H9 (cell line): Measurements from ENCODE around the gene GLYATL3. TPM values are rescaled to one million over a fixed set of nuclear protein-coding genes. Genes with fewer than 3 reads are reported as not detected.

Experiments used
- DNase-seq: peaks from one replicate; pipeline ENCODE4 v3.0.0-alpha.2; 2017
- H2AFZ ChIP-seq: one replicate; pipeline ENCODE4 v1.6.1; 2013; ENCODE audit warnings: mild to moderate bottlenecking, low read length, control low read depth, moderate library complexity
- H2AK5ac ChIP-seq: 2 replicates; pipeline ENCODE4 v1.6.1; 2013; ENCODE audit warnings: low read length, control low read depth, mixed read lengths; ENCODE audit not compliant: insufficient read length
- H2BK120ac ChIP-seq: one replicate; pipeline ENCODE4 v1.6.1; 2013; ENCODE audit warnings: low read depth, mild to moderate bottlenecking, low read length, control low read depth, inconsistent platforms; ENCODE audit not compliant: poor library complexity, severe bottlenecking
- H2BK12ac ChIP-seq: 2 replicates; pipeline ENCODE4 v1.6.1; 2013; ENCODE audit warnings: low read length, control low read depth, mixed read lengths, low read depth; ENCODE audit not compliant: insufficient read length
- H2BK15ac ChIP-seq: 2 replicates; pipeline ENCODE4 v1.6.1; 2013; ENCODE audit warnings: low read depth, low read length, control low read depth
- H2BK20ac ChIP-seq: one replicate; pipeline ENCODE4 v1.6.1; 2013; ENCODE audit warnings: low read depth, mild to moderate bottlenecking, low read length, control low read depth, inconsistent platforms; ENCODE audit not compliant: poor library complexity, severe bottlenecking
- H2BK5ac ChIP-seq: 2 replicates; pipeline ENCODE4 v1.6.1; 2013; ENCODE audit warnings: low read length, control low read depth, mixed read lengths; ENCODE audit not compliant: insufficient read length
- H3K14ac ChIP-seq: 2 replicates; pipeline ENCODE4 v1.6.1; 2013; ENCODE audit warnings: low read length, control low read depth; ENCODE audit not compliant: insufficient read depth
- H3K18ac ChIP-seq: 2 replicates; pipeline ENCODE4 v1.6.1; 2013; ENCODE audit warnings: low read depth, mild to moderate bottlenecking, mixed read lengths, low read length, control low read depth; ENCODE audit not compliant: insufficient read length
- H3K23ac ChIP-seq: 2 replicates; pipeline ENCODE4 v1.6.1; 2013; ENCODE audit warnings: low read length, control low read depth, mixed read lengths, low read depth; ENCODE audit not compliant: insufficient read length
- H3K23me2 ChIP-seq: 2 replicates; pipeline ENCODE4 v1.6.1; 2013; ENCODE audit warnings: low read depth, mild to moderate bottlenecking, mixed read lengths, low read length, control low read depth; ENCODE audit not compliant: insufficient read length, poor library complexity, severe bottlenecking
- H3K27ac ChIP-seq: 2 replicates; pipeline ENCODE4 v1.5.1; 2013; ENCODE audit warnings: low read length, control low read depth, mixed read lengths, low read depth; ENCODE audit not compliant: insufficient read length
- H3K27me3 ChIP-seq: 2 replicates; pipeline ENCODE4 v1.6.1; 2013; ENCODE audit warnings: low read length, control low read depth, inconsistent platforms; ENCODE audit not compliant: insufficient read depth
- H3K4ac ChIP-seq: 2 replicates; pipeline ENCODE4 v1.6.1; 2013; ENCODE audit warnings: low read depth, mild to moderate bottlenecking, control low read depth, inconsistent platforms, low read length, moderate library complexity
- H3K4me1 ChIP-seq: 2 replicates; pipeline ENCODE4 v1.6.1; 2013; ENCODE audit warnings: low read length, control low read depth, inconsistent platforms; ENCODE audit not compliant: insufficient read depth
- H3K4me2 ChIP-seq: 2 replicates; pipeline ENCODE4 v1.6.1; 2013; ENCODE audit warnings: low read length, control low read depth, mixed read lengths; ENCODE audit not compliant: insufficient read length, insufficient read depth
- H3K56ac ChIP-seq: 2 replicates; pipeline ENCODE4 v1.6.1; 2013; ENCODE audit warnings: low read depth, mild to moderate bottlenecking, mixed read lengths, low read length, control low read depth; ENCODE audit not compliant: insufficient read length
- H3K79me1 ChIP-seq: 2 replicates; pipeline ENCODE4 v1.6.1; 2013; ENCODE audit warnings: low read depth, mild to moderate bottlenecking, moderate library complexity, low read length, control low read depth, inconsistent platforms; ENCODE audit not compliant: insufficient read depth, poor library complexity, severe bottlenecking
- H3K79me2 ChIP-seq: 2 replicates; pipeline ENCODE4 v1.6.1; 2013; ENCODE audit warnings: low read length, control low read depth, inconsistent platforms; ENCODE audit not compliant: insufficient read depth
- H3K9ac ChIP-seq: 2 replicates; pipeline ENCODE4 v1.6.1; 2013; ENCODE audit warnings: low read length, control low read depth, mixed read lengths; ENCODE audit not compliant: insufficient read length; ENCODE audit errors: extremely low read depth
- H3K9me3 ChIP-seq: one replicate; pipeline ENCODE4 v1.6.1; 2013; ENCODE audit warnings: low read depth, low read length, inconsistent platforms; ENCODE audit not compliant: control insufficient read depth
- H3T11ph ChIP-seq: one replicate; pipeline ENCODE4 v1.6.1; 2013; ENCODE audit warnings: mild to moderate bottlenecking, low read length, control low read depth, inconsistent platforms
- H4K20me1 ChIP-seq: one replicate; pipeline ENCODE4 v1.6.1; 2013; ENCODE audit not compliant: control insufficient read depth, insufficient read length, insufficient read depth
- H4K5ac ChIP-seq: 2 replicates; pipeline ENCODE4 v1.6.1; 2013; ENCODE audit warnings: low read depth, mild to moderate bottlenecking, mixed read lengths, low read length, control low read depth; ENCODE audit not compliant: insufficient read length
- H4K8ac ChIP-seq: replicated peaks from 2 replicates; pipeline ENCODE4 v1.6.1; 2013; ENCODE audit warnings: low read length, control low read depth, mixed read lengths, low read depth; ENCODE audit not compliant: insufficient read length
- H4K91ac ChIP-seq: 2 replicates; pipeline ENCODE4 v1.6.1; 2013; ENCODE audit warnings: low read depth, mild to moderate bottlenecking, moderate library complexity, mixed read lengths, low read length, control low read depth; ENCODE audit not compliant: insufficient read length
- H3K27ac Mint-ChIP-seq, 3 experiments: 2 replicates in 2 of 3; 3 replicates in 1 of 3; pipeline ENCODE4 v1.8.0; 2020 to 2021; ENCODE audit warnings: mixed read lengths in 3 of 3, mild to moderate bottlenecking in 1 of 3, moderate library complexity in 1 of 3
- H3K27me3 Mint-ChIP-seq: 2 replicates; pipeline ENCODE4 v1.8.0; 2021; ENCODE audit warnings: low read depth, mild to moderate bottlenecking, moderate library complexity, mixed read lengths
- H3K36me3 Mint-ChIP-seq, 3 experiments: 2 replicates in 2 of 3; 3 replicates in 1 of 3; pipeline ENCODE4 v1.8.0; 2020 to 2021; ENCODE audit warnings: low read depth in 3 of 3, mixed read lengths in 3 of 3; ENCODE audit not compliant: insufficient read depth in 1 of 3
- H3K4me1 Mint-ChIP-seq, 2 experiments: 2 replicates each; pipeline ENCODE4 v1.8.0; 2020; ENCODE audit warnings: mixed read lengths in 2 of 2
- H3K4me3 Mint-ChIP-seq, 2 experiments: 2 replicates in 1 of 2; 3 replicates in 1 of 2; pipeline ENCODE4 v1.8.0; 2020 to 2021; ENCODE audit warnings: mild to moderate bottlenecking in 2 of 2, mixed read lengths in 2 of 2, moderate library complexity in 1 of 2
- H3K9me3 Mint-ChIP-seq, 2 experiments: 2 replicates in 1 of 2; 3 replicates in 1 of 2; pipeline ENCODE4 v1.8.0; 2020; ENCODE audit warnings: mild to moderate bottlenecking in 2 of 2, mixed read lengths in 2 of 2, moderate library complexity in 1 of 2
- WGBS: extraction: QIAGEN DNeasy Blood & Tissue Kit; methylation state at CpG from one replicate; pipeline ENCODE4 v1.1.7; 2013; ENCODE audit warnings: missing lambda C conversion rate, low lambda C conversion rate, mixed read lengths; ENCODE audit not compliant: insufficient read length; ENCODE audit errors: extremely low coverage; 5-methylcytosine and 5-hydroxymethylcytosine counted together
- total RNA-seq: library from RNA; stranded (reverse); gene quantifications from 2 replicates; pipeline ENCODE4 v1.2.1, GENCODE V29; 2021
- TF ChIP-seq, protein P1 (sequence below): fragments of 200-600 bp; sonication (generic); conservative IDR thresholded peaks from 3 replicates; pipeline ENCODE4 v1.8.0; 2021; ENCODE audit warnings: antibody characterized with exemption, mild to moderate bottlenecking

GLYATL3 gene
- total RNA-seq, 1 experiment from 2014 or later: not detected

GRCh38 chr6:49454787-49455709 is 44.7 kb upstream of the GLYATL3 start:
- no peak overlapping the region for H3K9ac ChIP-seq
- H3K9me3 ChIP-seq: no peaks in the 10 kb centered on the region
- no peak overlapping the region for H3K18ac ChIP-seq
- Mint-ChIP-seq H3K4me1 (no peaks in the 10 kb centered on the region), H3K9me3 (no peaks in the 10 kb centered on the region), H3K27ac (no peak overlapping the region), H3K4me3 (no peak overlapping the region), H3K27me3 (no peaks in the 10 kb centered on the region), H3K36me3 (peaks cover 0 to 10% (median 6%) of the 10 kb centered on the region in 3 experiments; a peak in 3 of 7 replicates)
- H3K27me3 ChIP-seq: no peaks in the 10 kb centered on the region
- H3T11ph ChIP-seq: no peak overlapping the region
- no peak overlapping the region for H2BK15ac ChIP-seq
- no peaks in the 10 kb centered on the region for H4K20me1 ChIP-seq
- no peaks in the 10 kb centered on the region for H3K79me1 ChIP-seq
- no peaks in the 10 kb centered on the region for H3K23me2 ChIP-seq
- H4K5ac ChIP-seq: no peak overlapping the region
- no peak overlapping the region for H3K27ac ChIP-seq
- H2BK20ac ChIP-seq: no peak overlapping the region
- no peak overlapping the region for H4K8ac ChIP-seq
- WGBS: no CpG with 5 or more reads among the region's 3 CpGs
- H2BK120ac ChIP-seq: no peak overlapping the region
- H2BK5ac ChIP-seq: no peak overlapping the region
- H3K14ac ChIP-seq: no peak overlapping the region
- no peak overlapping the region for H3K4ac ChIP-seq
- H2BK12ac ChIP-seq: no peak overlapping the region
- H2AK5ac ChIP-seq: no peak overlapping the region
- no peak overlapping the region for H4K91ac ChIP-seq
- DNase-seq: no peak
- H3K79me2 ChIP-seq: no peaks in the 10 kb centered on the region
- H3K23ac ChIP-seq: no peak overlapping the region
- H3K56ac ChIP-seq: no peak overlapping the region
- no peaks in the 10 kb centered on the region for H3K4me1 ChIP-seq
- no peak overlapping the region for H2AFZ ChIP-seq
- TF ChIP-seq, protein P1, sequence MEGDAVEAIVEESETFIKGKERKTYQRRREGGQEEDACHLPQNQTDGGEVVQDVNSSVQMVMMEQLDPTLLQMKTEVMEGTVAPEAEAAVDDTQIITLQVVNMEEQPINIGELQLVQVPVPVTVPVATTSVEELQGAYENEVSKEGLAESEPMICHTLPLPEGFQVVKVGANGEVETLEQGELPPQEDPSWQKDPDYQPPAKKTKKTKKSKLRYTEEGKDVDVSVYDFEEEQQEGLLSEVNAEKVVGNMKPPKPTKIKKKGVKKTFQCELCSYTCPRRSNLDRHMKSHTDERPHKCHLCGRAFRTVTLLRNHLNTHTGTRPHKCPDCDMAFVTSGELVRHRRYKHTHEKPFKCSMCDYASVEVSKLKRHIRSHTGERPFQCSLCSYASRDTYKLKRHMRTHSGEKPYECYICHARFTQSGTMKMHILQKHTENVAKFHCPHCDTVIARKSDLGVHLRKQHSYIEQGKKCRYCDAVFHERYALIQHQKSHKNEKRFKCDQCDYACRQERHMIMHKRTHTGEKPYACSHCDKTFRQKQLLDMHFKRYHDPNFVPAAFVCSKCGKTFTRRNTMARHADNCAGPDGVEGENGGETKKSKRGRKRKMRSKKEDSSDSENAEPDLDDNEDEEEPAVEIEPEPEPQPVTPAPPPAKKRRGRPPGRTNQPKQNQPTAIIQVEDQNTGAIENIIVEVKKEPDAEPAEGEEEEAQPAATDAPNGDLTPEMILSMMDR: no peak
- no peak overlapping the region for H3K4me2 ChIP-seq
